ENCODE measurements around the gene PTPRG.

GRCh38 chr3:62277450-62277849, 716.1 kb downstream of the PTPRG start:
- no peak for TF ChIP-seq POLR2AphosphoS5 (IDR thresholded peaks at IDR 0.05; ENCODE audit: low read depth, low read length)
- TF ChIP-seq, protein P1, sequence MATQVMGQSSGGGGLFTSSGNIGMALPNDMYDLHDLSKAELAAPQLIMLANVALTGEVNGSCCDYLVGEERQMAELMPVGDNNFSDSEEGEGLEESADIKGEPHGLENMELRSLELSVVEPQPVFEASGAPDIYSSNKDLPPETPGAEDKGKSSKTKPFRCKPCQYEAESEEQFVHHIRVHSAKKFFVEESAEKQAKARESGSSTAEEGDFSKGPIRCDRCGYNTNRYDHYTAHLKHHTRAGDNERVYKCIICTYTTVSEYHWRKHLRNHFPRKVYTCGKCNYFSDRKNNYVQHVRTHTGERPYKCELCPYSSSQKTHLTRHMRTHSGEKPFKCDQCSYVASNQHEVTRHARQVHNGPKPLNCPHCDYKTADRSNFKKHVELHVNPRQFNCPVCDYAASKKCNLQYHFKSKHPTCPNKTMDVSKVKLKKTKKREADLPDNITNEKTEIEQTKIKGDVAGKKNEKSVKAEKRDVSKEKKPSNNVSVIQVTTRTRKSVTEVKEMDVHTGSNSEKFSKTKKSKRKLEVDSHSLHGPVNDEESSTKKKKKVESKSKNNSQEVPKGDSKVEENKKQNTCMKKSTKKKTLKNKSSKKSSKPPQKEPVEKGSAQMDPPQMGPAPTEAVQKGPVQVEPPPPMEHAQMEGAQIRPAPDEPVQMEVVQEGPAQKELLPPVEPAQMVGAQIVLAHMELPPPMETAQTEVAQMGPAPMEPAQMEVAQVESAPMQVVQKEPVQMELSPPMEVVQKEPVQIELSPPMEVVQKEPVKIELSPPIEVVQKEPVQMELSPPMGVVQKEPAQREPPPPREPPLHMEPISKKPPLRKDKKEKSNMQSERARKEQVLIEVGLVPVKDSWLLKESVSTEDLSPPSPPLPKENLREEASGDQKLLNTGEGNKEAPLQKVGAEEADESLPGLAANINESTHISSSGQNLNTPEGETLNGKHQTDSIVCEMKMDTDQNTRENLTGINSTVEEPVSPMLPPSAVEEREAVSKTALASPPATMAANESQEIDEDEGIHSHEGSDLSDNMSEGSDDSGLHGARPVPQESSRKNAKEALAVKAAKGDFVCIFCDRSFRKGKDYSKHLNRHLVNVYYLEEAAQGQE (IDR thresholded peaks at IDR 0.05; ENCODE audit: insufficient read depth in 1 of 2, low read depth in 2 of 2, low read length in 2 of 2), result no peak

Data from PFSK-1 (cell line).